Measurements from ENCODE around the gene ZNF593OS. TPM values are rescaled to one million over a fixed set of nuclear protein-coding genes. Genes with fewer than 3 reads are reported as not detected.

ZNF593OS gene
- total and polyA plus RNA-seq, 7 donors = 0.16 to 4.2 (median 1.6) TPM

GRCh38 chr1:26203642-26204318 lies 32.1 kb upstream of the ZNF593OS start:
- DNase-seq = no peak
- TF ChIP-seq, protein P1, sequence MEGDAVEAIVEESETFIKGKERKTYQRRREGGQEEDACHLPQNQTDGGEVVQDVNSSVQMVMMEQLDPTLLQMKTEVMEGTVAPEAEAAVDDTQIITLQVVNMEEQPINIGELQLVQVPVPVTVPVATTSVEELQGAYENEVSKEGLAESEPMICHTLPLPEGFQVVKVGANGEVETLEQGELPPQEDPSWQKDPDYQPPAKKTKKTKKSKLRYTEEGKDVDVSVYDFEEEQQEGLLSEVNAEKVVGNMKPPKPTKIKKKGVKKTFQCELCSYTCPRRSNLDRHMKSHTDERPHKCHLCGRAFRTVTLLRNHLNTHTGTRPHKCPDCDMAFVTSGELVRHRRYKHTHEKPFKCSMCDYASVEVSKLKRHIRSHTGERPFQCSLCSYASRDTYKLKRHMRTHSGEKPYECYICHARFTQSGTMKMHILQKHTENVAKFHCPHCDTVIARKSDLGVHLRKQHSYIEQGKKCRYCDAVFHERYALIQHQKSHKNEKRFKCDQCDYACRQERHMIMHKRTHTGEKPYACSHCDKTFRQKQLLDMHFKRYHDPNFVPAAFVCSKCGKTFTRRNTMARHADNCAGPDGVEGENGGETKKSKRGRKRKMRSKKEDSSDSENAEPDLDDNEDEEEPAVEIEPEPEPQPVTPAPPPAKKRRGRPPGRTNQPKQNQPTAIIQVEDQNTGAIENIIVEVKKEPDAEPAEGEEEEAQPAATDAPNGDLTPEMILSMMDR (IDR thresholded peaks at IDR 0.05) = no peak
- Histone ChIP-seq H3K4me1 (no peaks in the 10 kb centered on the region), H3K9me3 (no peaks in the 10 kb centered on the region), H3K27ac (no peak overlapping the region), H3K36me3 (ENCODE audit: insufficient read depth in 1 of 2, low read depth in 1 of 2) (no peaks in the 10 kb centered on the region), H3K4me3 (no peak overlapping the region), H3K27me3 (ENCODE audit: insufficient read depth in 3 of 3, low read length in 2 of 3) (no peaks in the 10 kb centered on the region)
- WGBS, 3 donors = 61 to 64% (median 62%) methylated on average over 9 of the region's 9 CpGs
- intact Hi-C loops (cut with DNase I) = no loop called here
- ATAC-seq = no peak

DNA sequence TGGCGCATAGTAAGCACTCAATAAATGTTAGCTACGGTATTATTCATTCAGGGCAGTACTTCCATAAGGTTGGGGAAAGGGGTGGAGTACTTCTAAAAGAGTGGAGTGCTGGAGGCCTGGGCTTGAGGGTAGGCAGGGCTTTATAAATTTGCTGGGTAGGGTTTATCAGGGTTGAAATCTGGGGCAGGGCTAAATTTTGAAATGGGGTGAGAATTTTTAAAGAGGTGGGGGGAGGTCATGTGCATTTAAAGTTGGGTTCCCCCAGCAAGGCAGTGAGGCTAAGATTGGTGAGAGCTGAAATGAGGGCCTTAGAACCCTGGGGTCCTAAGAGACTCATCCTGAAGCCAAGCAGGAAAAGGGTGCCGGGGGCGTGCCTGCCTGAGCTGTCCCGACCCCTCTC lies 28.8 kb upstream of the ZNF593OS start:
- DNase-seq (no peak), ATAC-seq (no peak)
- no peaks in the 10 kb centered on the region for H3K27me3 ChIP-seq (ENCODE audit: insufficient read depth in 3 of 3, low read length in 2 of 3)
- no peaks in the 10 kb centered on the region for H3K4me1 ChIP-seq
- H3K36me3 ChIP-seq (ENCODE audit: insufficient read depth in 1 of 2, low read depth in 1 of 2) = no peaks in the 10 kb centered on the region
- H3K4me3 ChIP-seq = no peak overlapping the region
- 85 to 90% (median 87%) methylated on average over 5 of the region's 5 CpGs for WGBS, 3 donors
- TF ChIP-seq, protein P1 (IDR thresholded peaks at IDR 0.05) = no peak
- no peak overlapping the region for H3K27ac ChIP-seq
- intact Hi-C loops (cut with DNase I) = loop anchor here in 1 of 2 donors (2.0 kb wide), 1 partner anchor 58 kb away; no protein-coding TSS in a partner anchor
- no peaks in the 10 kb centered on the region for H3K9me3 ChIP-seq

DNA sequence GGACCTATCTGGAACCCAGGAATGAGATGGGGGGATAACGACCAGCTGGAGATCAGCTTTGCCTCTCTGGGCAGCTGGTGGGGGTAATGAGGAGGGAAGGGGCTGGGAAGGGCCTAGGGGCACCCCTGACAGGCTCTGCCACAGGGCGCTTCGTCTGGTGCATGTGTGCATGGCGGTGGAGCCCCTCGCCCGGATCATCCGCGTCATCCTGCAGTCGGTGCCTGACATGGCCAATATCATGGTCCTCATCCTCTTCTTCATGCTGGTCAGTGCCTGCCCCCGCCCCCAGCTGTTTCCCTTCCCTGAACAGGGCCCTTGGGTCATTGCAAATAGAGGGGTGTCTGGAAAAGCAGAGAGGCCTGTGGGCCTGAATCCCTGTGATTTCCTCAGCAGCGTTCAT lies 26.2 kb upstream of the ZNF593OS start:
- Histone ChIP-seq H3K36me3 (ENCODE audit: insufficient read depth in 1 of 2, low read depth in 1 of 2) (no peaks in the 10 kb centered on the region), H3K9me3 (no peaks in the 10 kb centered on the region), H3K27ac (no peak overlapping the region), H3K4me1 (no peaks in the 10 kb centered on the region), H3K27me3 (ENCODE audit: insufficient read depth in 3 of 3, low read length in 2 of 3) (no peaks in the 10 kb centered on the region), H3K4me3 (no peak overlapping the region)
- DNase-seq (no peak), ATAC-seq (no peak)
- 86 to 91% (median 88%) methylated on average over 8 to 11 of the region's 11 CpGs for WGBS, 3 donors
- intact Hi-C loops (cut with DNase I) = no loop called here
- TF ChIP-seq, protein P1 (IDR thresholded peaks at IDR 0.05) = no peak

DNA sequence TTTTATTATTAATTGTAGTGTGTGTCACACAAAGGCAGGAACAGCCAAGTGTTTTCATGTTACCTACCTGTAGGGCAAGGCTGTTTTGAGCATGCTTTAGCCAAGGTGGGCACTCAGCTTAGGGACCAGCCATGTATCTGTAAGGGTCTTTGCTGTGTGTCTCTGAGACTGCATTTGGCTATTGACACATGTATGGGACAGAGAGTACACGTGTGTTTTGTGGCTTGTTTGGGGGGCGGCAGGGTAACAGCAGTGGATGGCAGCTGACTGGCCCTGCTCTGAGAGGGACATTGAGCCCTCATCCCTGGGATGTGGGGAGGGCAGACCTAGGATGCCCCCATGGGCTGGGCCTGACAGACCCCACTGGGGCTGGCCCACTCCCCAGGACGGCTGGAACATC lies 25.7 kb upstream of the ZNF593OS start:
- Histone ChIP-seq H3K9me3 (no peaks in the 10 kb centered on the region), H3K36me3 (ENCODE audit: insufficient read depth in 1 of 2, low read depth in 1 of 2) (no peaks in the 10 kb centered on the region), H3K27me3 (ENCODE audit: insufficient read depth in 3 of 3, low read length in 2 of 3) (no peaks in the 10 kb centered on the region), H3K4me1 (no peaks in the 10 kb centered on the region), H3K4me3 (no peak overlapping the region), H3K27ac (no peak overlapping the region)
- WGBS, 3 donors = 89 to 91% (median 91%) methylated on average over 3 of the region's 3 CpGs
- DNase-seq (no peak), ATAC-seq (no peak)
- TF ChIP-seq, protein P1 (IDR thresholded peaks at IDR 0.05) = no peak
- intact Hi-C loops (cut with DNase I) = no loop called here

DNA sequence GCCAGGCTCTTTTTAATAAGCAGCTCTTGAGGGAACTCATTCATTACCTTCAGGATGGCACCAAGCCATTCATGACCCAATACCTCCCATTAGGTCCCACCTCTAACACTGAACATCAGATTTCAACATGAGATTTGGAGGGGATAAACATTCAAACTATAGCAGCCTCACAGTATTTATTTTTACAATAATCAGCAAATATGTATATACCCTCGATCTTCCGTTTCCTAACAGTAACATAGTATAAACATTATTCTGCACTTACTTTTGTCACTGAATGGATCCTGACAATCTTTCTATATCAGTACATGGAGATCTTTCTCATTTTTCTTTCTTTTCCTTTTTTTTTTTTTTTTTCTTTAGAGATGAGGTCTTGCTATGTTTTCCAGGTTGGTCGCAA lies 24.2 kb upstream of the ZNF593OS start:
- no peaks in the 10 kb centered on the region for H3K27me3 ChIP-seq (ENCODE audit: insufficient read depth in 3 of 3, low read length in 2 of 3)
- H3K4me3 ChIP-seq = no peak overlapping the region
- TF ChIP-seq, protein P1 (IDR thresholded peaks at IDR 0.05) = no peak
- ATAC-seq (no peak), DNase-seq (no peak)
- H3K27ac ChIP-seq = no peak overlapping the region
- H3K36me3 ChIP-seq (ENCODE audit: insufficient read depth in 1 of 2, low read depth in 1 of 2) = no peaks in the 10 kb centered on the region
- intact Hi-C loops (cut with DNase I) = no loop called here
- H3K9me3 ChIP-seq = no peaks in the 10 kb centered on the region
- 62 to 90% (median 90%) methylated on average over 3 of the region's 3 CpGs for WGBS, 3 donors
- H3K4me1 ChIP-seq = no peaks in the 10 kb centered on the region
